NCI-H345 (cell line): Measurements from ENCODE around the gene AREL1.

Experiments used
- DNase-seq: peaks from one replicate; lab custom pipeline; 2025; lab: John Stamatoyannopoulos, UW

Gene AREL1

DNA sequence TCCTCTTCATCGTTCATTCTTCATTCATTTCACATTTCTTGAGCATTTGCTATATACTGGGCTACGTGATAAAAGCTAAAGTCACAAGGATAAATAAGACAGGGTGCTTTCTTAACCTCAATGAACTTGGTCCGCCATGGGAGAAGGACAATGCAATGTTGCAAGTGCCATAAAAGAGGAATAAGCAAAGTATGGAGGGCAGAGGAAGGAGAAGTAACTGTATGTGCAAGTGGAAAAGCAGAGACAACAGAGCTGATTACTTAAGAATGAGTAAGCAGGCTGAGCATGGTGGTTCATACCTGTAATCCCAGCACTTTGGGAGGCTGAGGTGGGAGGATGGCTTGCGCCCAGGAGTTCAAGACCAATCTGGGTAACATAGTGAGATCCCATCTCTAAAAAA, 14.4 kb downstream of the AREL1 start:
- DNase-seq: no peak

DNA sequence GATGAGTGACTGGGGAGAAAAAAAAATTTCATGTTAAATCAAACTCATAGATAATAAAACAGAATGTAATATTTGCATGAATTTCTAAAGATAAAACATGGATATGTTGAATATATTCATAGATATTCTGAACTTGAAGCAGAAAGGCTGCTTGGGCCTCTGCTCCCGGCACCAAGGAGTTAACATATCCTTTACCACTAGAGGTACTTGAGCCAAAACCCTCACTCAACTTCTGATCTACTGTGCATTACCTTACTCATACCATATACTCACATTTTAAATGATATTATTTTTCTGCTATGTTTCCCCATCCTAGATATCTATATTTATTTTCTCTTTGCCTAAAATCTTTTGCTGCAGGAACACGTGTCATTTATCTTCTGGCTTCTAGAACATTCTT, 14.9 kb downstream of the AREL1 start:
- no peak for DNase-seq

DNA sequence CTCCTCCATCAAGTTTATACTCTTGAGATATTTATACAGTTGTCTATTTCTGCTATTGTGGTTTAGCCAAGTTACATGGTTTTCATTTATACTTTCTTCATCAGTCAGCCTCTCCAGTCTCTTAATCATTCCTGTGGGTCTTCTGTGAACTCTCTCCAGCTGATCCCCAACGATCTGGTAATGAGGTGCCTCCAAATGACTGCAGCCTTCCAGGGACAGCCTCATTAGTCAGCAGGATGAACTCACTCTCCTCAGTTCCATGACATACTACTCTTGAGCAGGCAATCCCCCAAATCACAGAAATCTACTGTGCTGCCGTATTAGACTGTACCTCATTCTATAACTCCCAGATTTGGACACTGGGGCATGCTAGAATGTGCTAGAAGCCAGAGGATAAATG, 15.3 kb downstream of the AREL1 start:
- no peak for DNase-seq

DNA sequence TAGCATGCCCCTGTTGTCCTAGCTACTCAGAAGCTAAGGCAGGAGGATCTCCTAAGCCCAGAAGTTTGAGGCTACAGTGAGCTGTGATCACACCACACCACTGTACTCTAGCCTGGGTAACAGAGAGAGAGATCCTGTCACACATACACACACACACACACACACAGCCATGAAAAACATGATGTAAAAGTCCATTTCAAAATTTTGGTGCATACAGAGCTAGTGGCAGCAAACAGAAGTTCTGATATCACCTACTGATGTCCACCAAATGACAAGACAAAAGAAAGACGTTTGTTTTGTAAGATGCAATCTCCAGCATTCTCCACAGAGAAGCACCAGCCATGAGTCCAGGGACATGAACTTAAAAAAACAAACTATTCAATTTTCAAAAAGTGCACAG, 15.9 kb downstream of the AREL1 start:
- no peak for DNase-seq

DNA sequence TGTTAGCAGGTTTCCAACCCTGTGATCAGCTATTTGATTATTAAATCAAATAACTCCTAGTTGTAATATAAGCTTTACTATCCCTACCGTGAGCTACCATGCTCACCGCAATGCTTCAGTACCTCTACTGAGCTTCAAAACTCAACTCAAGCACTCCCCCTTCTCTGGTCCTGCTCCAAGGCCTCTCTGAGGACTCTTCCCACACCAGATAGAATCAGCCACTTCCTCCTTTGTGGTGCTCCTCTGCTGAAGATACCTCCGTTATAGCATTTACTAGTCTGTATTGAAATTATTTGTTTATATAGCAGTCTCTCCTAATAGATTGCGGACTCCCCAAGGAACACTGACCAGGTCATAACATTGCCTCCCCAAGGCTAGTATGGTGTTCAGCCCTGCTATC, 17.5 kb downstream of the AREL1 start:
- DNase-seq: no peak

- no peak for DNase-seq
These were observed 19.7 kb downstream of the AREL1 start for GRCh38 chr14:74693191-74693590.

DNA sequence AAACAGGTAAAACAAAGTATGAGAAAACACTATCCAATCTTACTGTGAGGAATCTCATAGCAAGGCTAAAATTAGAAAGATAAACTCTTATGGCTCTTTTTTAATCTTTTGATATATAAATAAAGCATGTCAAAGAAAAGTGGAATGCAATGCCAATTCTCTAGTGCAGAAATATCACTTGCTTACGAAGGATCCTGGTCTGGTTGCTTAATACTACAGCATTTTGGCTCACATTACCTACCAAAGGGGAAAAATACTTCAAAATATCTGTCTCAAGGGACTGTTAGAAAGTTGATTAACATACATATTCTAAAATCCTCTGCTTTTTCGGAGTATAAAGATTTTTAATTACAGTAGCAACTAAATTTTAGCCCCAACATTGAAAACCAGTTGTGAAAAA, 21.4 kb downstream of the AREL1 start:
- DNase-seq: no peak

GRCh38 chr14:74685921-74686678, 26.8 kb downstream of the AREL1 start:
- no peak for DNase-seq

DNA sequence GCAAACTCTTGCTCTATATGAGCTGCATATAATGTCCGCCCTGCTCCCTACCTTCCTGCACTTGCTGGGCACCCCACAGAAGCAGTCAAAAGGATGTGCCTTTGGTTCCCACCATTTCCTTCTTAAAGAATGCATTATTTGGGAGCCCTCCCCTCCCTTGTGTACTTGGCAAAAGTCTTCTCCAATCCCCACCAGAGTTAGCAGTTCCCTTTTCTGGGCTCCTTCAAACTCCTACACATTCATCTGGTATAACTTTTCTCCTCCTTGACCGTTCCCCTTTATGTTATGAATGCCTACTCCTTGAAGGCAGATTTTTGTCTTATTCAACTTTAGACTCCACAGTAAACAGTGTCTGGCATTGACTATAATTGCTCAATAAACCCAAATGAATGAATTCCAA, 27.8 kb downstream of the AREL1 start:
- no peak for DNase-seq

DNA sequence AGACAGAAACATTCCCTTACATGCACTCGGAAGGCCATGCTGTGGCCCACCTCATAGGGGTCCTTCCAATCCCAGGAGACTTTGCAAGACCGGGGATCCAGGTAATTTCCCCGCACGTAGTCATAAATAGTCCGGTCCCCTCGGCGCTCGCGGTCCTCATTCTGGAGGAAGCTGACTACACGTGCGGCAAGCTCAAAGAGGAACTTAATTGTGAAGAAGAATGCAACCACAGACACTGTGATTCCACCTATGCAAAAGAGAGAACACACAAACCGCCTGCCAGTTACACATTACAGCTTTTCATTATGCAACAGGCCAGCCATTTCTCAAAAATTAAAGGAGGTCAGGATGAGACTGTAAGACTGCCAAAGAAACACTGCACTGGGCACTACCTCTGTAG, 28.4 kb downstream of the AREL1 start:
- no peak for DNase-seq

- DNase-seq: no peak
These were observed 29.5 kb downstream of the AREL1 start for GRCh38 chr14:74683406-74683805.

DNA sequence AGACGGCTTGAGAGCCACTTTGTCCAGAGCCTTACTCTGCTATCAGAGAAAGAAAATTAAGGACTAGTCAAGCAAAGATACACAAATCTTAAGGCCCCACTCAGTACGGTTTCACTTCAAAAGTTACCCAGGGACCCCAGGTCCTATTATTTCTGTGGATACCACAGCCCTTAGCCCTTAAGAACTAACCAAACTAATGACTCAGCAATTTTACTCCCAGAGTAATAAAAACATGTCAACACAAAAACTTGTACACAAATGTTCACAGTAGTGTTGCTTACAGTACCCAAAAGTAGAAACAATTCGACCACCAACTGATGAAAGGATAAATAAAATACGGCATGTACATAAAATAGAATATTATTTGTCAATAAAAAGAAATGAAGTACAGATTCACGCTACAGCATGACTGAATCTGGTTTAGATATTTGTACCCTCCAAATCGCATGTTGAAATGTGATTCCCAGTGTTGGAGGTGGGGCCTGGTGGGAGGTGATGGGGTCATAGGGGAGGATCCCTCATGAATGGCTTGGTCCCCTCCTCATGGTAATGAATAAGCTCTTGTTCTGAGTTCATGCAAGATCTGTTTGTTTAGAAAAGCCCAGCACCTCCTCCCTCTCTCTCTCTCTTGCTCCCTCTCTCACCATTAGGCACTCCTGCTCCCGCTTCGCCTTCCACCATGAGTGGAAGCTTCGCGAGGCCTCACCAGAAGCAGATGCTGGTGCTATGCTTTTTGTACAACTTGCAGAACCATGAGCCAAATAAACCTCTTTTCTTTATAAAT, 30.5 kb downstream of the AREL1 start:
- DNase-seq: no peak

- no peak for DNase-seq
These were observed 37.7 kb downstream of the AREL1 start for GRCh38 chr14:74675219-74675618.

DNA sequence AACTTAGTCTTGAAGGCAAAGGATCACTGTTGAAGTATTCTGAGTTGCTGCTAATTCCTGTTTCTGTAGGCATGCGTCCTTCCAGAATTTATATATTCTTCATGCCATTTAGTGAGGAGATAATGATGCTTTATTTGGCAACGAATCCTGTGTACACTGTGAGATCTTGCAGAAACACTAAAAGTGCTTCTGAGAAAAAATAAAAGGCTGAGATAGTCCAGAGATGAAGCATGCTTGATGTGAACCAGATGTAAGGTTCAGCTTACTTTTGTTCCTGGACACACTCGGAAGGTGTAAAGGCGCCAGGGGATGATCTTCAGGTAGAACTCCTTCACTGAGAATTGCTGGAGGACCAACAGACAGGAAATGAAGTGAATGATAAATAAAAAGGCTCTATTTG, 39.1 kb downstream of the AREL1 start:
- DNase-seq: no peak

DNA sequence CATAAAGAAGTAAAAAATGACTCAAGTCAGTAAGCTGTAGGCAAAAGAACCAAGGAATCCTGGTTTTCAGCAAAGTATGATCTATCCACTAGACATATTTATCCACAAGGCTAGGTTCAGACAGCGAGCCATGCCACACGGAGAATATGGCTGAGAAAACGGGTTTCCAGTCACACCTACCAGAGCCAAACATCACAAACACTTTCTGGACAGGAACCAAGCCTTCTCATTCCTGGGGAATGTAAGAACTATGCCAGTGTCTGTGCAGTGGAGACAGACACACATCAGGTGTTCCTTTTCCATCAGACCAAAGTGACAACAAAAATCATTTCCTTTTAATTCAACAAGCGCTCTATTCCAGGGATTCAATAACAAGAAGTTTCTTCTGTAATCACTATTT, 41.1 kb downstream of the AREL1 start:
- no peak for DNase-seq

- no peak for DNase-seq
These were observed 42.0 kb downstream of the AREL1 start for GRCh38 chr14:74670726-74671411.

GRCh38 chr14:74669846-74670245, 43.0 kb downstream of the AREL1 start:
- no peak for DNase-seq

GRCh38 chr14:74669256-74669655, 43.6 kb downstream of the AREL1 start:
- no peak for DNase-seq

DNA sequence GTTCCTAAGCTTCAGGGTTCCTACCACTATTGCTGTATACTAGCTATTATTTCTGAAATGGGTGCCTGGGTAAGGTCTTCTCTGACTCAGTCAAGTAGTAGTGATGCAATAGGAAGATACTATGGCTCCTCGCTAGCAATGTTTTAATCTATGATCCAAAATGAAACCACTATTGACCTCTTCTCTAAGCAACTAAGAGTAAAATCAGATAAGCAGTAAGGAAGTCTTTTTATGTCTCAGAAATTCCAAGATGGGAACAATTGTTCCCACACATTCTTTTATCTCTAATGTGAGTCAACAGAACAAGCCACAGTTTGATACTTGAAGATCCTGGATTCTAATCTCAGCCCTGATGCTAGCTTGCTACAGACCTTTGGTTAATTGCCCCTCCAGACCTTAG, 45.1 kb downstream of the AREL1 start:
- no peak for DNase-seq

DNA sequence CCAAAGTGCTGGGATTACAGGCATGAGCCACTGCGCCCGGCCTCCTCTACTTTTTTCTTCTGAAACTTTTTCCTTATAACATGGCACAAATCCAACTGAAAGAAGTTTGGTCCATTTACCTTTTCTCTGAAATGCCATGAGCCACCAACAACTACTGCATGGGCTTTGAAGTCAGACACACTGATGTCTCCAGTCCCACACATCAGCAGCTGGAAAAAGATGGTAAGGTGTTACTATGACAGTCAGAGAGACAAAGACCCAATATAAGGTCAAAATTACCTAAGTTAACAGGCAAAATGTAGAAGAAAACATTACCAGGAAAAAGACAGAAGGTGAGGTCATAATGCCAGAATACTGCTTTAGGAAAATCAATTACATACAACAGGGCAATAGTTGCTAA, 48.2 kb downstream of the AREL1 start:
- DNase-seq: no peak

- no peak for DNase-seq
These were observed 49.0 kb downstream of the AREL1 start for GRCh38 chr14:74663884-74664283.

GRCh38 chr14:74661726-74662450, 51.0 kb downstream of the AREL1 start:
- DNase-seq: no peak
